Mammary epithelial cell (primary cell): ENCODE results near the gene HOXD9.

Experiments used
- CTCF ChIP-seq, 2 donors: IDR thresholded peaks in 1 of 2; conservative IDR thresholded peaks in 1 of 2; 2 replicates each; pipeline ENCODE4 v1.5.1; 2011 to 2012; ENCODE audit warnings: inconsistent platforms in 2 of 2, low read length in 2 of 2, mild to moderate bottlenecking in 2 of 2, control low read depth in 1 of 2, low read depth in 1 of 2; ENCODE audit not compliant: insufficient read depth in 1 of 2; ENCODE audit errors: extremely low read depth in 1 of 2
- EZH2 ChIP-seq: IDR thresholded peaks from 2 replicates; pipeline ENCODE4 v1.6.1; 2012; ENCODE audit warnings: low read length, inconsistent platforms, borderline replicate concordance

- no peak for TF ChIP-seq CTCF (conservative IDR thresholded peaks at IDR 0.05 in 1 of 2, IDR thresholded peaks at IDR 0.05 in 1 of 2; ENCODE audit: extremely low read depth in 1 of 2, insufficient read depth in 1 of 2, low read depth in 1 of 2, low read length in 2 of 2)
- TF ChIP-seq EZH2 = no peak
These were observed 25.4 kb downstream of the HOXD9 start for GRCh38 chr2:176147800-176148496.
